Lung (tissue), 16 donors: ENCODE data around the gene AFAP1. TPM values are rescaled to one million over a fixed set of nuclear protein-coding genes. Genes with fewer than 3 reads are reported as not detected.
A peak's percentile ranks its signal among the peaks of the same experiment; 100 is the strongest.

ENCODE experiments used
- ATAC-seq: fragments of 200-7000 bp; cut with Tn5 transposase; one replicate; pipeline ENCODE4 v1.9.1; 2020; ENCODE audit warnings: moderate number of reproducible peaks; ENCODE audit not compliant: insufficient read depth, low FRiP score
- DNase-seq, 3 donors: peaks; one replicate each; pipeline ENCODE4 v3.0.0-alpha.2; 2013 to 2017
- H3K27ac ChIP-seq, 2 donors: one replicate each; pipeline ENCODE4 v1.5.1; 2013; ENCODE audit warnings: mild to moderate bottlenecking in 2 of 2, moderate library complexity in 2 of 2, control low read depth in 1 of 2, inconsistent platforms in 1 of 2, low read depth in 1 of 2, low read length in 1 of 2
- H3K27me3 ChIP-seq, 3 donors: one replicate each; pipeline ENCODE4 v1.5.1; 2013; ENCODE audit warnings: low read length in 2 of 3; ENCODE audit not compliant: control insufficient read depth in 3 of 3, insufficient read depth in 3 of 3
- H3K36me3 ChIP-seq, 4 donors: one replicate each; pipeline ENCODE4 v1.5.1; 2013; ENCODE audit warnings: low read length in 4 of 4, mild to moderate bottlenecking in 1 of 4, moderate library complexity in 1 of 4; ENCODE audit not compliant: control insufficient read depth in 4 of 4, insufficient read depth in 4 of 4
- H3K4me1 ChIP-seq, 5 donors: one replicate each; pipeline ENCODE4 v1.5.1; 2013; ENCODE audit warnings: low read length in 5 of 5, mild to moderate bottlenecking in 2 of 5, moderate library complexity in 1 of 5; ENCODE audit not compliant: control insufficient read depth in 5 of 5, insufficient read depth in 5 of 5
- H3K4me3 ChIP-seq: one replicate; pipeline ENCODE4 v1.5.1; 2013; ENCODE audit warnings: mild to moderate bottlenecking, control low read depth, moderate library complexity
- H3K9ac ChIP-seq, 2 donors: one replicate each; pipeline ENCODE4 v1.5.1; 2013; ENCODE audit warnings: low read length in 2 of 2, control low read depth in 1 of 2; ENCODE audit not compliant: insufficient read depth in 1 of 2
- H3K9me3 ChIP-seq, 4 donors: one replicate each; pipeline ENCODE4 v1.5.1; 2013; ENCODE audit warnings: low read length in 3 of 4, mild to moderate bottlenecking in 1 of 4, moderate library complexity in 1 of 4; ENCODE audit not compliant: control insufficient read depth in 4 of 4, insufficient read depth in 3 of 4
- CTCF ChIP-seq: IDR thresholded peaks from 2 replicates; pipeline ENCODE4 v1.5.1; 2012; ENCODE audit warnings: mild to moderate bottlenecking; ENCODE audit errors: control extremely low read depth, extremely low read depth
- whole genome bisulfite sequencing, 2 donors: extraction: QIAGEN DNeasy Blood & Tissue Kit; methylation state at CpG; one replicate each; pipeline ENCODE4 v1.1.7; 2013; 5-methylcytosine and 5-hydroxymethylcytosine counted together
- long read RNA-seq, 5 donors: transcript quantifications; one replicate each; lab custom pipeline, GENCODE V29; 2026
- polyA plus RNA-seq, 2 donors: library from polyadenylated mRNA; stranded (reverse); fragments of 200-250 nt; gene quantifications; one replicate each; pipeline ENCODE4 v1.2.1, GENCODE V29; 2013
- total RNA-seq, 2 donors: library from RNA; depleted of rRNA in 1 of 2; stranded (reverse); fragments of >200 nt in 1 of 2; gene quantifications; one replicate each; pipeline ENCODE4 v1.2.1, GENCODE V29; 2014 to 2021
- donor health status: control.
- donor health status: control.
- donor health status: Bipolar disorder and iron deficiency.
- donor health status: healthy.
- donor health status: DM: yes; HTN: yes; CAD: no.

Gene AFAP1, protein sequence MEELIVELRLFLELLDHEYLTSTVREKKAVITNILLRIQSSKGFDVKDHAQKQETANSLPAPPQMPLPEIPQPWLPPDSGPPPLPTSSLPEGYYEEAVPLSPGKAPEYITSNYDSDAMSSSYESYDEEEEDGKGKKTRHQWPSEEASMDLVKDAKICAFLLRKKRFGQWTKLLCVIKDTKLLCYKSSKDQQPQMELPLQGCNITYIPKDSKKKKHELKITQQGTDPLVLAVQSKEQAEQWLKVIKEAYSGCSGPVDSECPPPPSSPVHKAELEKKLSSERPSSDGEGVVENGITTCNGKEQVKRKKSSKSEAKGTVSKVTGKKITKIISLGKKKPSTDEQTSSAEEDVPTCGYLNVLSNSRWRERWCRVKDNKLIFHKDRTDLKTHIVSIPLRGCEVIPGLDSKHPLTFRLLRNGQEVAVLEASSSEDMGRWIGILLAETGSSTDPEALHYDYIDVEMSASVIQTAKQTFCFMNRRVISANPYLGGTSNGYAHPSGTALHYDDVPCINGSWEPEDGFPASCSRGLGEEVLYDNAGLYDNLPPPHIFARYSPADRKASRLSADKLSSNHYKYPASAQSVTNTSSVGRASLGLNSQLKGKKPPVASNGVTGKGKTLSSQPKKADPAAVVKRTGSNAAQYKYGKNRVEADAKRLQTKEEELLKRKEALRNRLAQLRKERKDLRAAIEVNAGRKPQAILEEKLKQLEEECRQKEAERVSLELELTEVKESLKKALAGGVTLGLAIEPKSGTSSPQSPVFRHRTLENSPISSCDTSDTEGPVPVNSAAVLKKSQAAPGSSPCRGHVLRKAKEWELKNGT
- total RNA-seq (10 to 100 TPM; 17.4 to 34.1 TPM), polyA plus RNA-seq (1 to 10 TPM; 5.3 to 7.1 TPM)
- long read RNA-seq, donor 1, full-length matches to known transcripts, result 5 of 5 reads
- long read RNA-seq, donor 1, partial matches to known transcripts, result 0 of 5 reads
- long read RNA-seq, donor 1, other reads (novel, unspliced or antisense), result 0 of 5 reads
- long read RNA-seq, donor 2, partial matches to known transcripts, result 0 of 1 reads
- long read RNA-seq, donor 2, other reads (novel, unspliced or antisense), result 0 of 1 reads
- long read RNA-seq, donor 3, full-length matches to known transcripts, result 2 of 2 reads
- long read RNA-seq, donor 3, partial matches to known transcripts, result 0 of 2 reads
- long read RNA-seq, donor 3, other reads (novel, unspliced or antisense), result 0 of 2 reads
- long read RNA-seq, donor 4, full-length matches to known transcripts, result 3 of 3 reads
- long read RNA-seq, donor 4, partial matches to known transcripts, result 0 of 3 reads
- long read RNA-seq, donor 4, other reads (novel, unspliced or antisense), result 0 of 3 reads
- long read RNA-seq, donor 5, full-length matches to known transcripts, result 3 of 3 reads
- long read RNA-seq, donor 5, partial matches to known transcripts, result 0 of 3 reads
- long read RNA-seq, donor 5, other reads (novel, unspliced or antisense), result 0 of 3 reads

DNA sequence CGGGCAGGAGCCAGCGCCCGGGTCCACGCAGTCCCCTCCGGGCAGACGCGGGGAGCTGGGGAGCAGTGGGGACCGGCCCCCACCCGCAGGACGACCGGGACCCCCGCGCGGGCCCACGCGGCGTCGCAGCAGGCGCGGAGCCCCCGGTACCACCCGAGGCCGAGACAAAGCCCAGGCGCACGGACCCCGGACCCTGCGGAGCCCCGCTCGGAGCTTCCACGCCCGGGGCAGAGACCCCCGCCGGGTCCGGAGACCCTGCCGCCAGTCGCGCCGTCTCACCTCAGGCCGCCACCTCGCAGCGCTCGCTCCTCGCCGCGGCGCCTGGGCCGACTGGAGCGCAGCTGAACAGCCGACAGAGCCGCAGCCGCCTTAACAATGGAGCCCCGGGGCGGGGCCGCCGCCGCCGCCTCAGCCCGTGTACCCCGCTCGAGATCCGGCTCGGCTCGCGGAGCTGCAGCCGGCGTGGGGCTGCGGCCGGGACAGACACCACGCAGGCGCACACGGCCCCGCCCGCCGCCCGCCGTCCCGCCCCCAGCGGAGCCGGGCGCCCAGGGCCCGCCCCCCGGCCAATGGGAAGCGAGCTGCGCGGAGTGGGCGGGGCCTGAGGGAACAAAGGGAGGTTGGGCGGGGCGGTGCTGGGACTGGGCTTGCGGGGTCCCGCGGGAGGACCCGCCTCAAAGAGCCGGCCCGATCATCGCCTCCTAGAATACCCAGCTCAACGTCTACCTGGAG is at the start of gene AFAP1:
Gene AFAP1 (minus strand): TSS at position 485 of the 732 bp plus-strand sequence. CDS start 67,783 bp downstream, outside the sequence.
- WGBS, 2 donors, result 1% methylated on average over 54 to 96 of the region's 96 CpGs
- TF ChIP-seq CTCF, result no peak

DNA sequence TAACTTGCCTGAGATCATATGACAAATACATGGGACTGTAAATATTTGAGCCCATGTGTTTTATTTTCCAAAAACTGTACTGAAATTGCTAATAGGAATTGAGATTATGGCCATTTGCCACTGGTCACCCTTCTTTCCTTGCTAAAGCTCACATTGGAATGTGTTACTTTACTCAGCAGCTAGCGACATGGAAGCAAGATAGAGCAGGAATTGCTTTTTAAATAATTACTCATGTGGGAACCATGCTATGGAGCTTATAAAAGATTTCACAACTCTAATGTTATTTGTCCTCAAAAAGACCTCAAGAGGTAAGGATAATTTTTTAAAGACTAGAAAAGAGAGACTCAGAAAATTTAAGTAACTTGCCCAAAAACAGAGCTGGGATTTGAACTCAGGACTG is 48.8 kb upstream of the AFAP1 start:
- Histone ChIP-seq H3K9ac (peak overlapping the region in 1 of 2 donors; percentile 0), H3K9me3 (peaks cover 0 to 3% (median 0%) of the 10 kb centered on the region in 4 donors), H3K27ac (no peak overlapping the region), H3K36me3 (no peaks in the 10 kb centered on the region), H3K4me1 (peaks cover 0 to 9% (median 4%) of the 10 kb centered on the region in 5 donors), H3K27me3 (no peaks in the 10 kb centered on the region), H3K4me3 (no peak overlapping the region)
- 77 to 94% methylated on average over 1 of the region's 1 CpG for WGBS, 2 donors
- no peak for ATAC-seq
- TF ChIP-seq CTCF, result no peak
- no peak for DNase-seq

More for the DNA sequence above, at the start of gene AFAP1:
- DNase-seq (peak; percentile 94 to 96 (median 95)), ATAC-seq (peak; percentile 94)
- H3K9ac ChIP-seq, result peak within 1 kb of the TSS; percentile 68 to 84
- H3K4me1 ChIP-seq, result peaks cover 0 to 12% (median 6%) of the 10 kb centered on the region in 5 donors
- H3K4me3 ChIP-seq, result peak within 1 kb of the TSS; percentile 89
- H3K27ac ChIP-seq, result peak within 1 kb of the TSS; percentile 72 to 96
- no peaks in the 10 kb centered on the region for H3K27me3 ChIP-seq
- peaks cover 0 to 3% (median 0%) of the 10 kb centered on the region in 4 donors for H3K36me3 ChIP-seq
- no peaks in the 10 kb centered on the region for H3K9me3 ChIP-seq
